ENCODE results near the gene SAYSD1. TPM values are rescaled to one million over a fixed set of nuclear protein-coding genes. Genes with fewer than 3 reads are reported as not detected.

SAYSD1 gene
- total RNA-seq, 1 experiment from 2014 or later: 20.3 TPM

- DNase-seq (ENCODE audit: low read depth): no peak
Observed at GRCh38 chr6:39058471-39059147, 56.4 kb downstream of the SAYSD1 start.

GRCh38 chr6:39057251-39058155 lies 57.5 kb downstream of the SAYSD1 start:
- DNase-seq (ENCODE audit: low read depth): no peak

GRCh38 chr6:39056681-39057080 lies 58.3 kb downstream of the SAYSD1 start:
- no peak for DNase-seq (ENCODE audit: low read depth)

- DNase-seq (ENCODE audit: low read depth): no peak
Observed at GRCh38 chr6:39056191-39056590, 58.8 kb downstream of the SAYSD1 start.

- DNase-seq (ENCODE audit: low read depth): no peak
Observed at GRCh38 chr6:39055661-39056060, 59.3 kb downstream of the SAYSD1 start.

GRCh38 chr6:39054577-39055142 lies 60.3 kb downstream of the SAYSD1 start:
- no peak for DNase-seq (ENCODE audit: low read depth)

Other genes starting within 250 kb of the SAYSD1 start
- gene GLP1R, start 66.4 kb downstream of the SAYSD1 start, total RNA-seq (2014; rRNA removed; shearing (Covaris generic)): not detected in 2 replicates
- 0.10 and 0.12 TPM in 2 replicates for gene KCNK5, start 114.3 kb upstream of the SAYSD1 start, total RNA-seq (2014; rRNA removed; shearing (Covaris generic))
- gene KCNK17, start 199.2 kb upstream of the SAYSD1 start, total RNA-seq (2014; rRNA removed; shearing (Covaris generic)): not detected in 2 replicates
- not detected in 2 replicates for gene KCNK16, start 207.5 kb upstream of the SAYSD1 start, total RNA-seq (2014; rRNA removed; shearing (Covaris generic))

Data from RPMI7951 (cell line).